Measurements from ENCODE around the gene ATP5F1E.

DNA sequence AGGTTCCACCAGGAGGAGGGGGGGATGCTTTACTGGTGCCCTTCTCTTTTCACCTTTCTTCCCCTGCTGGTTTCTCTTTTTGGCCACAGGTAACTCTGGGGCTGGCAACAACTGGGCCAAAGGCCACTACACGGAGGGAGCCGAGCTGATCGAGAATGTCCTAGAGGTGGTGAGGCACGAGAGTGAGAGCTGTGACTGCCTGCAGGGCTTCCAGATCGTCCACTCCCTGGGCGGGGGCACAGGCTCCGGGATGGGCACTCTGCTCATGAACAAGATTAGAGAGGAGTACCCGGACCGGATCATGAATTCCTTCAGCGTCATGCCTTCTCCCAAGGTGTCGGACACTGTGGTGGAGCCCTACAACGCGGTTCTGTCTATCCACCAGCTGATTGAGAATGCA, 8.5 kb downstream of the ATP5F1E start:
- no peak for TF ChIP-seq POLR2A (IDR thresholded peaks at IDR 0.05)
- TF ChIP-seq CTCF (IDR thresholded peaks at IDR 0.05): no peak
- no peak for TF ChIP-seq EP300 (IDR thresholded peaks at IDR 0.05; ENCODE audit: low read depth)
- TF ChIP-seq POLR2AphosphoS5 (IDR thresholded peaks at IDR 0.05): no peak

Measured in transverse colon (tissue), 4 donors.